Measurements from ENCODE around the gene PHF24.
"Not testable (repeated sequence)": the region's sequence is repeated elsewhere in the genome, so short reads cannot be mapped to it uniquely, and the experiment has no call there.

Gene PHF24

DNA sequence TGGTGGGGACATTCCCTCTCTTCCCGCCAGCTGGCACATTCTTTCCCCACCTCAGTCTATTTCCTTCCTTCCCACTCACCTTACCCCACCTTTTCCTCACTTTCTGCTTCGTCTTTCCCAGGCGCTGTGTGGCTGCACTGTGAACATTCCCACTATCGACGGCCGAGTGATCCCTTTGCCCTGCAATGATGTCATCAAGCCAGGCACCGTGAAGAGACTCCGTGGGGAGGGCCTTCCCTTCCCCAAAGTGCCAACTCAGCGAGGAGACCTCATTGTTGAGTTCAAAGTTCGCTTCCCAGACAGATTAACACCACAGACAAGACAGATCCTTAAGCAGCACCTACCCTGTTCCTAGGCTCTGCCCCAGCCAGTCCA lies 38.8 kb downstream of the PHF24 start:
- Histone ChIP-seq H3K36me3 (ENCODE audit: control insufficient read depth in 1 of 2, insufficient read depth in 2 of 2, low read length in 2 of 2) (peaks cover 0 to 2% of the 10 kb centered on the region in 2 donors), H3K4me1 (ENCODE audit: control insufficient read depth in 1 of 2, insufficient read depth in 2 of 2, low read length in 2 of 2) (peaks cover 22 to 42% of the 10 kb centered on the region in 2 donors), H3K27me3 (ENCODE audit: control insufficient read depth in 1 of 2, insufficient read depth in 2 of 2, low read length in 2 of 2) (no peaks in the 10 kb centered on the region), H3K9me3 (ENCODE audit: control insufficient read depth in 1 of 2, low read length in 2 of 2) (no peaks in the 10 kb centered on the region), H3K27ac (ENCODE audit: low read depth, low read length) (peak overlapping the region; percentile 41), H3K4me3 (ENCODE audit: low read depth in 1 of 2, low read length in 2 of 2) (no peak overlapping the region), H3K9ac (ENCODE audit: low read depth in 1 of 2, low read length in 2 of 2) (no peak overlapping the region)

DNA sequence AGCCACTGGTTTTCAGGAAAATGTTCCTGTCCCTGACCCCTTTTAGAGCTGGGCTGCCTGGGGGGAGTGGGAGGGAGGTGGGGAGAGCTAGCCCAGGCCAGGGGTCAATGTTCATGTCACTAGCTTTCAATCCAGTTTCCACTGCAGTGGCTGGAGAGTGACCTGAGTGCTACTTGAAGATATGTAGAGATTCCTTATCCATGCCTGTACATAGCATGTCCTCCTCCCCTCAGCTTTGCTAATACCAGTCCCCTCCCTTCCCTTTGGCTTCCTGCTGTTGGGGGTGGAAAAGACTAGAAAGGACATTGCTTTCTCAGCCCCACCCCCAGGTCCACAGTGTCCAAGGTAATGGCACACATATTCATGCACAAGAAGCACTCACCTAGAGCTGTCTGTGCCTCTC lies 39.3 kb downstream of the PHF24 start:
- Histone ChIP-seq H3K27me3 (ENCODE audit: control insufficient read depth in 1 of 2, insufficient read depth in 2 of 2, low read length in 2 of 2) (no peaks in the 10 kb centered on the region), H3K4me1 (ENCODE audit: control insufficient read depth in 1 of 2, insufficient read depth in 2 of 2, low read length in 2 of 2) (peaks cover 22 to 40% of the 10 kb centered on the region in 2 donors), H3K4me3 (ENCODE audit: low read depth in 1 of 2, low read length in 2 of 2) (no peak overlapping the region), H3K9ac (ENCODE audit: low read depth in 1 of 2, low read length in 2 of 2) (no peak overlapping the region), H3K36me3 (ENCODE audit: control insufficient read depth in 1 of 2, insufficient read depth in 2 of 2, low read length in 2 of 2) (peaks cover 0 to 2% of the 10 kb centered on the region in 2 donors), H3K9me3 (ENCODE audit: control insufficient read depth in 1 of 2, low read length in 2 of 2) (no peaks in the 10 kb centered on the region), H3K27ac (ENCODE audit: low read depth, low read length) (peak overlapping the region; percentile 45)

DNA sequence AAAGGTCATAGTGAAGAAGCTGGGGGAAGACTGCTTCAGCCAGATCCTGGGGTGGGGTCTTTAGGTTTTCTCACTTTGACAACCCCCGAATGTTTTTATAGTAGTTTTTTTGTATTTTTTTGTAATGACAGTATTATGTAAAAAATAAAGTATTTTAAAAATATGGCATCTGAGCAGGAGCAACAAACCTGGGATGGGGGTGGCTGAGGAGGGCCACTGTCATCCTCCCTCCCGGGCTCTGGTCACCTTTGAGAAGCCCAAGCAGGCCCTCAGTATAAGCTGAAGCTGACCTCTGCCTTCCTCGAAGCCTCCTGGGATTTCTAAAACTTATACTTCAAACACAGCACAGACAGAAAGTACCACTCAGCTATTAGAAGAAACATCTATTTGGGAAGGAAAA lies 40.2 kb downstream of the PHF24 start:
- no peak overlapping the region for H3K9ac ChIP-seq (ENCODE audit: low read depth in 1 of 2, low read length in 2 of 2)
- no peak overlapping the region for H3K4me3 ChIP-seq (ENCODE audit: low read depth in 1 of 2, low read length in 2 of 2)
- peaks cover 0 to 2% of the 10 kb centered on the region in 2 donors for H3K36me3 ChIP-seq (ENCODE audit: control insufficient read depth in 1 of 2, insufficient read depth in 2 of 2, low read length in 2 of 2)
- H3K27me3 ChIP-seq (ENCODE audit: control insufficient read depth in 1 of 2, insufficient read depth in 2 of 2, low read length in 2 of 2): no peaks in the 10 kb centered on the region
- H3K27ac ChIP-seq (ENCODE audit: low read depth, low read length): peak overlapping the region; percentile 45
- H3K9me3 ChIP-seq (ENCODE audit: control insufficient read depth in 1 of 2, low read length in 2 of 2): no peaks in the 10 kb centered on the region
- H3K4me1 ChIP-seq (ENCODE audit: control insufficient read depth in 1 of 2, insufficient read depth in 2 of 2, low read length in 2 of 2): peaks cover 19 to 35% of the 10 kb centered on the region in 2 donors

DNA sequence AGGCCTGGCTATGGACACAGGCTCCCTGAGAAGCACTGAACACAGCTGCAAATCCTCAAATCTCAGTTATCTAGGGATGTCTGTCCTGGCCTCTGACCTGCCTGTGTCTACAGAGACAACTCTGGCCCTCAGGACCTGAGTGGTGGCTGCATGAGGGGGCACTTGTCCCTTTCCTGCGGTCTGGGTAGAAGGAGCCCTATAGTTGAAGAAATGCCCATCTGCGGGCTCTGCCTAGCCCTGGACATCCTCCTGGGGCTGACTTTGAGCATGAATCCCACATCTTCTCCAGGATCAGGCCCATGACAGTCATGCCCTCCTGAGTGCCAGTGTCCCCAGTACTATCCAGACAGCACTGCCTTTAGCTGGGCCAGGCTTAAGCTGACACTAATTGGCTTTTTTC lies 41.5 kb downstream of the PHF24 start:
- Histone ChIP-seq H3K27me3 (ENCODE audit: control insufficient read depth in 1 of 2, insufficient read depth in 2 of 2, low read length in 2 of 2) (no peaks in the 10 kb centered on the region), H3K36me3 (ENCODE audit: control insufficient read depth in 1 of 2, insufficient read depth in 2 of 2, low read length in 2 of 2) (peaks cover 0 to 2% of the 10 kb centered on the region in 2 donors), H3K4me3 (ENCODE audit: low read depth in 1 of 2, low read length in 2 of 2) (no peak overlapping the region), H3K4me1 (ENCODE audit: control insufficient read depth in 1 of 2, insufficient read depth in 2 of 2, low read length in 2 of 2) (peaks cover 11 to 23% of the 10 kb centered on the region in 2 donors), H3K27ac (ENCODE audit: low read depth, low read length) (no peak overlapping the region), H3K9ac (ENCODE audit: low read depth in 1 of 2, low read length in 2 of 2) (no peak overlapping the region), H3K9me3 (ENCODE audit: control insufficient read depth in 1 of 2, low read length in 2 of 2) (no peaks in the 10 kb centered on the region)

DNA sequence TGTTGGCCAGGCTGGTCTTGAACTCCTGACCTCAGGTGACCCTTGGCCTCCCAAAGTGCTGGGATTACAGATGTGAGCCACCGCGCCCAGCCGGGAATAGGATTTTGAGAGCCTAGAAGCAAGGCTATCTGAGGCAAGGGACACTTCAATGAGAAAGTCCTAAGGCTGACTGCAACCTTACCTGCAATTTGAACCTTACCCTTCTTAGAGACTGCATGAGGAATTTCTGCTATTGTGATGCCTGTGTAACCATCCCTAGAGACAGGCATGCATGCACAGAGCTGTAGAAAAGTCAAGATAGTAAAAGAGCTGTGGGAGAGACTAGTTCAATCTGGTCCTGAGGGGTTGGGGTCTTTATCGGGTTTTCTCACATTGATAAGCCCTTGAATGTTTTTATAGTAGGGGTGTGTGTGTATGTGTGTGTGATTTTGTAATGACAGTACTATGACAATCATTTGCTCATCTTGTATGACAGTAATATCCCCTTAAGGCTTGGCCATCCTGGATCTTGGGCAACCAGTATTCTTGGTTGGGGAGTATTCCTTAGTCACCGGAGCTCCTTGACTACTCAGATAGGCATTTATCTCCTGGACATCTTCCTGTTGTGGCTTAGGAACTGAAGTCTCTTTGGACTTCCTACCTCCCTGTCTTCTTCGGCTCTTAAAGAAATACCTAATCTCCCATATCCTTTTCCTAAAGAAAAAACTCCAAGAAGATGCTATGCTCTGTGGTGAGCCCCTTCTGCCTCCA lies 42.6 kb downstream of the PHF24 start:
- Histone ChIP-seq H3K9me3 (ENCODE audit: control insufficient read depth in 1 of 2, low read length in 2 of 2) (no peaks in the 10 kb centered on the region), H3K27ac (ENCODE audit: low read depth, low read length) (no peak overlapping the region)

DNA sequence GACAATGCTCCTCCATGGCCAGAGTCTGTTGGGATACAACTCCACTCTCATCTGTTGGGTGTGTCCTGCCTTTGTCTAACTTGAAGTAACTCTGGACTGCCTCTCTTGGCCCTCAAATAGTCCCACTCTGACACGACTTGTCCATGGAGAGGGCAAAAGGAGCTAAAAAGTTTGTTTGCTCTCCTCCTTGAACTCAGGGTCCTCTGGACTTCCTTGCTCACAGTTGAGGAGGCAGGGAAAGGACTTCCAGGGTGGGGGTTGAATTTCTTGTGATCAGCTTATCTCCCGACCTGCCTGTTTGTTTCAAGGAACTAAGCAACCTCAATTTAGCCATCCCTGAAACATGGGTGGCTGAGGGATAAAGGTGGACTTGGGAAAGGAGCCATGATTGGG lies 43.2 kb downstream of the PHF24 start:
- no peak overlapping the region for H3K27ac ChIP-seq (ENCODE audit: low read depth, low read length)
- H3K4me3 ChIP-seq (ENCODE audit: low read depth in 1 of 2, low read length in 2 of 2): no peak overlapping the region
- peaks cover 6 to 18% of the 10 kb centered on the region in 2 donors for H3K4me1 ChIP-seq (ENCODE audit: control insufficient read depth in 1 of 2, insufficient read depth in 2 of 2, low read length in 2 of 2)
- H3K36me3 ChIP-seq (ENCODE audit: control insufficient read depth in 1 of 2, insufficient read depth in 2 of 2, low read length in 2 of 2): peaks cover 0 to 2% of the 10 kb centered on the region in 2 donors
- H3K9me3 ChIP-seq (ENCODE audit: control insufficient read depth in 1 of 2, low read length in 2 of 2): no peaks in the 10 kb centered on the region
- no peak overlapping the region for H3K9ac ChIP-seq (ENCODE audit: low read depth in 1 of 2, low read length in 2 of 2)
- H3K27me3 ChIP-seq (ENCODE audit: control insufficient read depth in 1 of 2, insufficient read depth in 2 of 2, low read length in 2 of 2): no peaks in the 10 kb centered on the region

More for the DNA sequence above, 42.6 kb downstream of the PHF24 start:
- no peak overlapping the region for H3K9ac ChIP-seq (ENCODE audit: low read depth in 1 of 2, low read length in 2 of 2)
- no peaks in the 10 kb centered on the region for H3K27me3 ChIP-seq (ENCODE audit: control insufficient read depth in 1 of 2, insufficient read depth in 2 of 2, low read length in 2 of 2)
- H3K36me3 ChIP-seq (ENCODE audit: control insufficient read depth in 1 of 2, insufficient read depth in 2 of 2, low read length in 2 of 2): peaks cover 0 to 2% of the 10 kb centered on the region in 2 donors
- H3K4me3 ChIP-seq (ENCODE audit: low read depth in 1 of 2, low read length in 2 of 2): no peak overlapping the region
- peaks cover 7 to 20% of the 10 kb centered on the region in 2 donors for H3K4me1 ChIP-seq (ENCODE audit: control insufficient read depth in 1 of 2, insufficient read depth in 2 of 2, low read length in 2 of 2)

DNA sequence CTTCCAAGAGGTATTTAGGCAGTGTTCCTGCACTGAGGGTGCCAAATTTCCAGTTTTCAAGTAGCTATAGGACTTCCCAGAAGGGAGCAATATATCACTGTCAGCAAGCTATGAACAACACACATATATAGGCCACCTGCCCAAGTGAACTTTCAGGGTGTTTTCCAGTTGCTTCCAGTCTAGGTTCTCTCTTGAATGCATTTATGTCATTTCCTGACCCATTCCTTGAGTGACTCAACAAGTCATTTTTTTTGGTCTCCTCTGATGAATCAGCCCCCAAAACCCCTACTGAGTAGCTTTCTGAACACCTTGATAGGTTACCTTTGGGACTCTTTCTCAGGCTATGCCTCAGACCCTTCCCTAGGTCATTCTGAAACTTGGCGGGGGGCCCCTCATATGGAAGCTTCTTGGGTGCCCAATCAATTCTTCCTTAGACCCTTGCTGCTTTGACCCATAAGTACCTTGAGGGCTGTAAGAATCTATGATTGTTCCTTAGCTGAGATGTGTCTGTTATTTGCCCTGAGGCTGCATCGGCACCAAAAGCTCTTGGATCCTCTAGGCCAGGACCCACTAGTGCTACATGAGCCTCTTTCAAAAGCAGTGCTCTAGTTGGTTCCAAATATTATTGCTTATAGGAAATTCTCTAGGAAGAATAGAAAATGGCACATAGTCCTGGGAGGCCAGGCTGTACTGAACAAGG lies 43.9 kb downstream of the PHF24 start:
- H3K27ac ChIP-seq (ENCODE audit: low read depth, low read length): no peak overlapping the region
- H3K4me3 ChIP-seq (ENCODE audit: low read depth in 1 of 2, low read length in 2 of 2): no peak overlapping the region

DNA sequence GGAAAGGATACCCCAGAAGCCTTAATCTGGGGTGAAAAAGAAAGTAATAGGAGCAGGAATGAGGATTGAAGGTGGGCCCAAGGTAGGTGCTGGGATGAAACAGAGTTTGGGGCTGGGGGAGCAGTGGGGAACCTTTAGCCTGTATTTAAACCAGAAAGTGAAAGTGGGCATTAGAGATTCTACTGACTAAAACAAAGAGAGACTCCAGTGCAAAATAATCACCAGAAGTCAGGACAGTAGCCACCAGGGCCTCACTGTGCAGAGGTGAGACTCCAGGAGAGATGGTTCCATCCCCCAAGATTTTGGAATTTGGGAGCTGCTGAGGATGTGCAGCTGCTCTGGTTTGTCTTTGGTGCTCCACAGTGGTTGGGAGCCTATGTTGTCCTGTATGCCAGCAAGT lies 44.5 kb downstream of the PHF24 start:
- Histone ChIP-seq H3K9me3 (ENCODE audit: control insufficient read depth in 1 of 2, low read length in 2 of 2) (no peaks in the 10 kb centered on the region), H3K4me1 (ENCODE audit: control insufficient read depth in 1 of 2, insufficient read depth in 2 of 2, low read length in 2 of 2) (peaks cover 0 to 5% of the 10 kb centered on the region in 2 donors)

More for the DNA sequence above, 43.9 kb downstream of the PHF24 start:
- no peak overlapping the region for H3K9ac ChIP-seq (ENCODE audit: low read depth in 1 of 2, low read length in 2 of 2)
- H3K4me1 ChIP-seq (ENCODE audit: control insufficient read depth in 1 of 2, insufficient read depth in 2 of 2, low read length in 2 of 2): peaks cover 0 to 12% of the 10 kb centered on the region in 2 donors
- no peaks in the 10 kb centered on the region for H3K9me3 ChIP-seq (ENCODE audit: control insufficient read depth in 1 of 2, low read length in 2 of 2)
- no peaks in the 10 kb centered on the region for H3K36me3 ChIP-seq (ENCODE audit: control insufficient read depth in 1 of 2, insufficient read depth in 2 of 2, low read length in 2 of 2)
- no peaks in the 10 kb centered on the region for H3K27me3 ChIP-seq (ENCODE audit: control insufficient read depth in 1 of 2, insufficient read depth in 2 of 2, low read length in 2 of 2)

DNA sequence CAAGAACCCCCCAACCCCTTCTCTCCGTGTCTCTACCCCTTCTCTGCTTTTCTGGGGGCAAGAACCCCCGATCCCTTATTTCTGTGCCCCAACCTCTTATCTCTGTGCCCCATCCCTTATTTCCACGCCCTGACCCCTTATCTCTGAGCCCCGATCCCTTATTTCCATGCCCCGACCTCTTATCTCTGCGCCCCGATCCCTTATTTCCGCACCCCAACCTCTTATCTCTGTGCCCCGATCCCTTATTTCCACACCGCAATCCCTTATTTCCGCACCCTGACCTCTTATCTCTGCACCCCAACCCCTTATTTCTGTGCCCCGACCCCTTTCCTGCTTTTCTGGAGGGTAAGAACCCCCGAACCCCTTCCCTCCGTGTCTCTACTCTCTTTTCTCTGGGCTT lies 46.2 kb downstream of the PHF24 start:
- H3K27ac ChIP-seq (ENCODE audit: low read depth, low read length); H3K4me3 ChIP-seq (ENCODE audit: low read depth in 1 of 2, low read length in 2 of 2); H3K4me1 ChIP-seq (ENCODE audit: control insufficient read depth in 1 of 2, insufficient read depth in 2 of 2, low read length in 2 of 2); H3K36me3 ChIP-seq (ENCODE audit: control insufficient read depth in 1 of 2, insufficient read depth in 2 of 2, low read length in 2 of 2); H3K27me3 ChIP-seq (ENCODE audit: control insufficient read depth in 1 of 2, insufficient read depth in 2 of 2, low read length in 2 of 2); H3K9me3 ChIP-seq (ENCODE audit: control insufficient read depth in 1 of 2, low read length in 2 of 2); H3K9ac ChIP-seq (ENCODE audit: low read depth in 1 of 2, low read length in 2 of 2): not testable (repeated sequence)

More for the DNA sequence above, 44.5 kb downstream of the PHF24 start:
- no peak overlapping the region for H3K27ac ChIP-seq (ENCODE audit: low read depth, low read length)
- H3K36me3 ChIP-seq (ENCODE audit: control insufficient read depth in 1 of 2, insufficient read depth in 2 of 2, low read length in 2 of 2): no peaks in the 10 kb centered on the region
- no peak overlapping the region for H3K4me3 ChIP-seq (ENCODE audit: low read depth in 1 of 2, low read length in 2 of 2)
- no peaks in the 10 kb centered on the region for H3K27me3 ChIP-seq (ENCODE audit: control insufficient read depth in 1 of 2, insufficient read depth in 2 of 2, low read length in 2 of 2)
- H3K9ac ChIP-seq (ENCODE audit: low read depth in 1 of 2, low read length in 2 of 2): no peak overlapping the region

DNA sequence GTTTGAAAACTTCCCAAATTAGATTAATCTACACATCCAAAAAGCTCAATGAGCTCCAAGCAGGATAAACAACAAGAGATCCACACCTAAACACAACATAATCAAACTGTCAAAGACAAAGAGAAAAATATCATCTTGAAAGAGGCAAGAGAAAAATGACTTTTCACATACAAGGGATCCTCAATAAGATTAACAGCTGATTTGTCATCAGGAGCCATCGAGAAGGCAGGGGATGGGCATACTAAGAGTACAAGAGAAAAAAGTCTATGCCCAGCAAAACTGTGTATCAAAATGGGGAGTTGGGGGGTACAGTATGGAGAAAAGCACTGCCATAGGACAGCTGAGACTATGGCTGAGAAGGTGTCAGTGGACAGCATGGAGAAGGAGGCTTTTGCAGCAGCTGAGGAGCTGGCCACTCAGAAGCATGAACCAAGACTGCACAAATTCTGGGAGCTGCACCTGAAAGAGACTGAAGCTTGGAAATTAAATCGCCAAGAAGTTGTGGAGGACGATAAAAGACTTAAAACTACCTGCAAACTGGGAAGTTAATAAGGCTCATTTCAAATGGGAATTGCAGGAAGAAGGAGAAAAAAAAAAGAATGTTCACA lies 52.4 kb downstream of the PHF24 start:
- no peaks in the 10 kb centered on the region for H3K27me3 ChIP-seq (ENCODE audit: control insufficient read depth in 1 of 2, insufficient read depth in 2 of 2, low read length in 2 of 2)
- no peak overlapping the region for H3K9ac ChIP-seq (ENCODE audit: low read depth in 1 of 2, low read length in 2 of 2)
- H3K4me1 ChIP-seq (ENCODE audit: control insufficient read depth in 1 of 2, insufficient read depth in 2 of 2, low read length in 2 of 2): no peaks in the 10 kb centered on the region
- no peak overlapping the region for H3K4me3 ChIP-seq (ENCODE audit: low read depth in 1 of 2, low read length in 2 of 2)
- peaks cover 7 to 9% of the 10 kb centered on the region in 2 donors for H3K36me3 ChIP-seq (ENCODE audit: control insufficient read depth in 1 of 2, insufficient read depth in 2 of 2, low read length in 2 of 2)
- H3K27ac ChIP-seq (ENCODE audit: low read depth, low read length): no peak overlapping the region
- peaks cover 10 to 13% of the 10 kb centered on the region in 2 donors for H3K9me3 ChIP-seq (ENCODE audit: control insufficient read depth in 1 of 2, low read length in 2 of 2)

Data from duodenal mucosa (tissue), 2 donors.